ENCODE measurements around the gene TTC33.
"Not testable (repeated sequence)": the region's sequence is repeated elsewhere in the genome, so short reads cannot be mapped to it uniquely, and the experiment has no call there.

TTC33 gene

GRCh38 chr5:40779561-40779960 is 23.8 kb upstream of the TTC33 start:
- DNase-seq (ENCODE audit: low read depth) = no peak

DNA sequence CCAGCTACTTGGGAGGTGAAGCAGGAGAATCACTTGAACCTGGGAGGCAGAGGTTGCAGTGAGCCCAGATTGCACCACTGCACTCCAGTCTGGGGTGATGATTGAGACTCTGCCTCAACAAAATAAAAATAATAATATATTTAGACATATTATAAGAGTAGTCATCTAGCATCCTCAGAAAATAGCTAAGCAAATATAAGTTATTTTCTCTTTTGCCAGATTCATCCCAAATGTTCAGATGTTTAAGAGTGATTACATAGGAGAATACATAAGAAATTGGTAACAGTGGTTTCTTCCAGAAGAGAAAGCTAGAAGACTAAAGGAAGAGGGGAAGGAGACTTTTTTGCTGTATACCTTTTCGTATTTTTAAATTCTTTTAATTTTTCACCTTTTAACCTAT is 22.4 kb upstream of the TTC33 start:
- no peak for DNase-seq (ENCODE audit: low read depth)

- DNase-seq (ENCODE audit: low read depth) = no peak
Measured at GRCh38 chr5:40776658-40776977, 20.9 kb upstream of the TTC33 start.

- DNase-seq (ENCODE audit: low read depth) = no peak
Measured at GRCh38 chr5:40775846-40776657, 20.3 kb upstream of the TTC33 start.

GRCh38 chr5:40775085-40775845 is 19.5 kb upstream of the TTC33 start:
- no peak for DNase-seq (ENCODE audit: low read depth)

DNA sequence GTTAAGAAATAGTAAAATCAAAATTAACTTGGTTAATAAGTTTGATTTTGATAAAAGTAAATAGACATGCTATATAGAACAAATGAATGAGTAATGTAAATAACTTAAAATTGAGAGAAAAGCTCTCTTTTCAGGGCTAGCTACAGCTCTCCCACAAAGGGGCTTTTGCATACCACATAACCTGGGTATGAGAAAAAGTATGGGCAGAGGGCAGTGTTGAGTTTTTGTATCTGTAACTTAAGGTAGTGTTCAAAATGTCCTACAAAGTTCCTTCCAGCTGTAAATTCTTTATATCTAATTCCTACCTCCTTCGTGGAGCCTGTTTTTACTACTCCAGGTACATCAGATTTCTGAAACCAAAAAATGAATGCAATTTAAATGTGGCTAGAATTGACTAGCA is 18.9 kb upstream of the TTC33 start:
- no peak for DNase-seq (ENCODE audit: low read depth)

GRCh38 chr5:40770764-40771163 is 15.0 kb upstream of the TTC33 start:
- DNase-seq (ENCODE audit: low read depth) = no peak

GRCh38 chr5:40762705-40763104 is 6.9 kb upstream of the TTC33 start:
- no peak for DNase-seq (ENCODE audit: low read depth)

GRCh38 chr5:40757400-40757799 is 1.6 kb upstream of the TTC33 start:
- no peak for DNase-seq (ENCODE audit: low read depth)

DNA sequence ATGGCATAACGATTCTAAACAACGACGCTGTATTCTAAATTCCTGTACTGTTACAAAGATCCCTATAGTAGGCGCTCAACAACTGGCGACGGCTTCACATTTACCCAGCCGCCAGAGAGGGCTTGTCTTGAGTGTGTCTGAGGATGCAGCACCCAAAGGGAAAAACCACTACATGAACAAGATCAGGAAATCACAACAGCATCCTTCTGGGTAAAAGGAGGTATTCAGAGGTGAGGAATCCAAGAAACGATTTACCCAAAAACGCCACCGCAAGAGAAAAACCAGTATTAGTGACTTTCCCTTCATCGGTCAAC is 711 bp downstream of the TTC33 start:
- DNase-seq (ENCODE audit: low read depth) = peak; percentile 58

GRCh38 chr5:40754381-40755092 is 1.2 kb downstream of the TTC33 start:
- no peak for DNase-seq (ENCODE audit: low read depth)

GRCh38 chr5:40746703-40747102 is 9.1 kb downstream of the TTC33 start:
- no peak for DNase-seq (ENCODE audit: low read depth)

- DNase-seq (ENCODE audit: low read depth) = no peak
Measured at GRCh38 chr5:40743771-40744170, 12.0 kb downstream of the TTC33 start.

- no peak for DNase-seq (ENCODE audit: low read depth)
Measured at GRCh38 chr5:40738502-40738901, 17.3 kb downstream of the TTC33 start.

DNA sequence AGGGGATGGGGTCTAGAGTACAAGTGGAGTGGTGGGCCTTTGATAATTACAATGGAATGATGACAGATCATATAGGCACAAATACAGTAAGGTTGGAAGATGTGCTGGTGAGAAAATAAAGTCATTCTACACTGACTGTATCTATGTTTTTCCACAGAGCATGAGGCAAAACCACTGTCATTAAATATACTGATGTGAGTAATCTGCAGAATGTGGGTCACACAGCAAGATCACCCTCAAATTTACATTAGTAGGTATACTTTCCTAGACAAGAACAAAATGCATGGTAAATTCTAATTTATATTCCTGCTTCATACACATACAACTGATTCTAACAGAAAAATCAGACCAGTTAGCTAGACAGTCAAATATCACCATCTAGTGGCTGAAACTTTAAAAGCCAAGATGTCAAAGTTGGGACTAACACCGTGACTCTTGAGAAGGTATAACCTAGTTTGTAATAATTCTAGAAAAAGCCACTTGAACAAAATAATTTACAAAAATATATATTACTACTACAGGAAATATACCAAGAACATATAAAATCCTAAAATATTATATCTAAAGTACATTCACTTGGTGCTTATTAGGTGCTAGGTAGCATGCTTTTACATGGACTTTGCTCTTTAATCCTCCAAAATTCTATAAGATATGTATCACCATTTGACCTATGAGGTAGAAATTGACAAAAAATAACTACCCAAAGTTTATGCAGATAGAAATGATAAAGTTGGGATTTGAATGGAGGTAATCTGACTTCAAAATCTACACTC is 19.5 kb downstream of the TTC33 start:
- DNase-seq (ENCODE audit: low read depth) = no peak

- no peak for DNase-seq (ENCODE audit: low read depth)
Measured at GRCh38 chr5:40735609-40736008, 20.2 kb downstream of the TTC33 start.

- peak; percentile 56 for DNase-seq (ENCODE audit: low read depth)
Measured at GRCh38 chr5:40734986-40735385, 20.8 kb downstream of the TTC33 start.

GRCh38 chr5:40733879-40734563 is 21.7 kb downstream of the TTC33 start:
- no peak for DNase-seq (ENCODE audit: low read depth)

DNA sequence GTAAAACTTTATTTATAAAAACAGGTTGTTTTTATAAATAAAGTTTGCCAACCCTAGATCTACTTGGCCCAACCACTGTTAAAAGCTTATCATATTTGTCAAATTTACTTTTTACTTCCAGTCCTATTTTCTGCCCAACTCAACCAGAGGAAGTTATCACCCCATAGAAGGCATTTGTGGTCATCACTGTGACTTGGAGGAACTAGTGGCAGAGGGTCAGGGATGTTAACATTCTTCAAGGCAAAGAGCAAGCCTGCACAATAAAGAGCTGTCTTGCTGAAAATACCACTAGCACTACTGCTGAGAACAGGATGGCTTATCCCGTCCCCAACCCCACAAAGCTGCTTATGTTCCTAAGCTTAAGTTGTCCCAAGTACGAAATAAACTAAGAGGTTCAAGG is 22.3 kb downstream of the TTC33 start:
- DNase-seq (ENCODE audit: low read depth) = no peak

DNA sequence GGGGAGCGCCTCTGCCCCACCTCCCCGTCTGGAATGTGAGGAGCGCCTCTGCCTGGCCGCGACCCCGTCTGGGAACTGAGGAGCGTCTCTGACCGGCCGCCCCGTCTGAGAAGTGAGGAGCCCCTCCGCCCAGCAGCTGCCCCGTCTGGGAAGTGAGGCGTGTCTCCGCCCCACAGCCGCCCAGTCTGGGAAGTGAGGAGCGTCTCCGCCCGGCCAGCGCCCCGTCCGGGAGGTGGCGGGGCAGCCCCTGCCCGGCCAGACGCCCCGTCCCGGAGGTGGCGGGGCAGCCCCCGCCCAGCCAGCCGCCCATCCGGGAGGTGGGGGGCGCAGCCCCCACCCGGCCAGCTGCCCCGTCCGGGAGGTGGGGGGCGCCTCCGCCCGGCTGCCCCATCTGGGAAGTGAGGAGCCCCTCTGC is 33.3 kb downstream of the TTC33 start:
- not testable (repeated sequence) for DNase-seq (ENCODE audit: low read depth)

- no peak for DNase-seq (ENCODE audit: low read depth)
Measured at GRCh38 chr5:40720069-40720468, 35.7 kb downstream of the TTC33 start.

- DNase-seq (ENCODE audit: low read depth) = peak; percentile 31
Measured at GRCh38 chr5:40717281-40717680, 38.5 kb downstream of the TTC33 start.

All from non-pigmented ciliary epithelial cell (primary cell).